Gastroesophageal sphincter (tissue), 3 donors: ENCODE measurements around the gene SPIN3.

Experiments
- CTCF ChIP-seq, 4 experiments: fragments of 200-600 bp in 2 of 4; fragments of 450-650 bp in 2 of 4; sonication (generic) in 1 of 4; IDR thresholded peaks; one replicate each; pipeline ENCODE4 v1.5.1; 2017 to 2019; ENCODE audit warnings: antibody characterized with exemption in 4 of 4, mild to moderate bottlenecking in 2 of 4, moderate library complexity in 2 of 4
- EP300 ChIP-seq: sonication (generic); formaldehyde crosslinking; IDR thresholded peaks from one replicate; pipeline ENCODE4 v1.6.1; 2017; ENCODE audit warnings: antibody characterized with exemption, mild to moderate bottlenecking
- POLR2A ChIP-seq, 2 donors: fragments of 450-650 bp; IDR thresholded peaks; one replicate each; pipeline ENCODE4 v1.6.1; 2017; ENCODE audit warnings: antibody characterized with exemption in 2 of 2, mild to moderate bottlenecking in 2 of 2, moderate library complexity in 1 of 2
- POLR2AphosphoS5 ChIP-seq: sonication (generic); formaldehyde crosslinking; IDR thresholded peaks from one replicate; pipeline ENCODE4 v1.6.1; 2017; ENCODE audit warnings: antibody characterized with exemption

- TF ChIP-seq POLR2A (IDR thresholded peaks at IDR 0.05) (no peak), POLR2AphosphoS5 (no peak), CTCF (IDR thresholded peaks at IDR 0.05) (no peak), EP300 (no peak)
These were observed 52.1 kb downstream of the SPIN3 start for GRCh38 chrX:56943264-56943663.
